HG03520 (cell line): ENCODE results near the gene MYO3B.
"Not testable (repeated sequence)": the region's sequence is repeated elsewhere in the genome, so short reads cannot be mapped to it uniquely, and the experiment has no call there.

Source experiments
- ATAC-seq: cut with Tn5 transposase; IDR thresholded peaks from one replicate; pipeline ENCODE4 v1.9.1; 2021; ENCODE audit warnings: mild to moderate bottlenecking, moderate library complexity; ENCODE audit not compliant: unreplicated experiment

MYO3B gene

DNA sequence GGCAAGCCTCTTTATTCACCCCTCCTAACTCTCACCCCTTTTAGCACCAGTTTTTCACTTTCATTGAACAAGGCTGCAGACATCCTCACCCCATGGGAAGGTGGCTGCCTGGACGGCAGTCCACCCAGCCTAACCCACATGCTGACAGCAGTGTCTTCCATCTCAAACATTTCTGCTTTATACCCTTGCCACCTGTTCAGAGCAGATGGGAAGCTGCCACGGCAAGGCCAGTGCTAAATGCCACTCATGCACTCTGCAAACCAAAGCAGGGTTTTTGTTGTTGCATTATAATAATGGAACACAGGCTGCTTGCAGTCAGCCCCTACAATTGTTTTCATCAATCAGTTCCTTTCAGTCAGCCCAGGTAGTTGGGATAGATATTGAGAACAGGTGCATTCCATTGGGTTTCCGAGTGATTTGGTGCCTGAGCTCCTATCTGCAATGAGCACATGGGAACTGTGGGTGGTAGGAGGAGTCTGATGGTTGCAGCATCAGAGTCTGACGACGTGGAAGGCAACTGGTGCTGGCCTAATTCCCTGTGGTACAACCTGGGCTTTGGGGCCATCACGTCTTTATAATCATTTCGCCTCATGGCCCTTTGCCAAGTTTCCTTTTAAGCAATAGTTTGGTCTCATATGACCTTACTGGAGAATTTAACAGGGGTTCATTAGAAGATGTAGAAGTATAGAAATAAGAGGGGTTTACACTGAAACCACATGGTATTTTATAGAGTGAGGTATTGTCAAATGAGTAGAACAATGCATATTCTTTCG is 284.7 kb downstream of the MYO3B start:
- ATAC-seq: no peak

GRCh38 chr2:170463206-170463537 is 285.2 kb downstream of the MYO3B start:
- ATAC-seq: no peak

GRCh38 chr2:170464268-170464667 is 286.3 kb downstream of the MYO3B start:
- no peak for ATAC-seq

DNA sequence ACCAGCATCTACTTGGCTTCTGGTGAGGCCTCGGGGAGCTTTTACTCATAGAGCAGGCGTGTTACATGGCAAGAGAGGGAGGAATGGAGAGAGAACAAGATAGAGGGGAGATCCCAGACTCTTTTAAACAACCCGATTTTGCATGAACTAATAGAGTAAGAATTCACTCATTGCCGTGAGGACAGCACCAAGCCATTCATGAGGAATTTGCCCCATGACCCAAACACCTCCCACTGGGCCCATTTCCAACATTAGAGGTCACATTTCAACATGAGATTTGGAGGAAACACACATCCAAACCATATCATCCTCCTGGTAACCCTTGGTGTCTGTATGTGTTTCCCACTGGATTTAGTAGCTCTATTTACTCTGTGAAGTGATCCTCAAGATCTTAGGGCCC is 287.3 kb downstream of the MYO3B start:
- ATAC-seq: no peak

DNA sequence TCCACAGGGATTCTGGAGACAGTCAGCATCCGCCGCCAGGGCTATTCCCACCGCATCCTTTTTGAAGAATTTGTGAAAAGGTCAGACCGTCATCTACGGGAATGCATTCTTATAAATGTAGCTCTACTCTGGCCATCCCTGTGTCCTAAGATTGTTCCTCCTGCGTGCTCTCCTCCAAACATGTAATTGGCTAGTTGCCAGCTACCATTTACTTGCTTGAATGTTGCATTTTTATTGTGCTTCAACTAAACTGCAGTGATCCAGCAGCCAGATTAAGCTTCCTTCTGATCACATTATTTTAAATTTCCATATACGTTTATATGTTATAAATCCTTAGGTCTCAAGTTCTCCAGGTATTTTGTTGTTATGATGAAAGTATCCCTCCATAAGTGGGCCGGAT is 288.7 kb downstream of the MYO3B start:
- ATAC-seq: no peak

DNA sequence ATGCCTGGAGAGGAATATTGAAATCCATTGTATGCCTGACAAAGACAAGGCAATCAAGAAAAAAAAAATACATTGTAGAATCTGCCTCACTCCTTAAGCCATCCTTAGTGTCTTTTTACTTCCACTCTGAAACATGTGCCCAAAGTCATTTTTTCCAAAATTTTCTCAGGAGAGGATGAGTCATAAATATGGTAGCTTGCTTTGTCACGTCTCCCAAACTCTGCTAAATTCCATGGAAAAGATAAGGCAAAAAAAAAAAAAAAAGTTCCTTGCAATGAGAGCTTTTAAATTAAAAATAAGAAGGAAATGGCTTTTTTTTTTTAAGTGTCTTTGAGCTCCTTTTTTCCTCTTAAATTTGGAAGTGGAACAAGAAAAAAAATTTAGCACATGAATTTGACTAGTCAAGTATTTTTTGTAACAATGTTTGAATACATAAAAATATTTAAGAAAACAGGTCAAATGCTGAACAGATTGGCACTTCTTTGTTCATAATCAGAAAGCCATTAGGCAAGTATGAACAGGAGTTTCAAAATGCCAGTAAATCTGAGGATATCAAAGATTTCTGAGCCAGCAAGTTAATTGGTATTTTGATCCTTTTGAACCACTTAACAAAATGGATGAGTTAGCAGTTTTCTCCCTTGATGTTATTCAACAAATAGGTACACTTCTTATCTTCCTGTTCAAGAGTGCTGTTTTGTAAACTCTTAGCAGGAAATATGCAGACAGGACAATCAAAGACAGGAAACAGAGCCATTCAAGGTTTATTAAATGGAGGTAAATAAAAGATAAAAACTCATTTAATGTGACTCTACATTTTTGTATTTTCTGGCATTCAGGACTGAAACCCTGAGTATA is 289.8 kb downstream of the MYO3B start:
- ATAC-seq: no peak

DNA sequence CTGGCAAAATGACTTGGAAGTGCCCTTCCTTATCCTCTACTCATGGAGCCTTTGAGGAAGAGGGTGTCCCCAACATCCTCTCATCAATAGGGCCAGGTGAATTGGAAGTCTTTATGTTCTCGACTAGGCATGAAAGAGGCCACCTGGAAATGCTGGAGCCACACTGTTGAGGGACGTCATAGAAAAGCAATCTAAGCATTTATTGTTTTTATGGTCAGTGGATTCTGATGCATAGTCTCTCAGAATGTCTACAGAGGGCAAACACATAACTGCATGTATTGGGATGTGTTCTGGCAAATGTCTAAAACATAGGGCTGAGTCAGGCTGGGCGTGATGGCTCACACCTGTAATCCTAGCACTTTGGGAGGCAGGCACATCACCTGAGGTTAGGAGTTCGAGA is 290.6 kb downstream of the MYO3B start:
- no peak for ATAC-seq

DNA sequence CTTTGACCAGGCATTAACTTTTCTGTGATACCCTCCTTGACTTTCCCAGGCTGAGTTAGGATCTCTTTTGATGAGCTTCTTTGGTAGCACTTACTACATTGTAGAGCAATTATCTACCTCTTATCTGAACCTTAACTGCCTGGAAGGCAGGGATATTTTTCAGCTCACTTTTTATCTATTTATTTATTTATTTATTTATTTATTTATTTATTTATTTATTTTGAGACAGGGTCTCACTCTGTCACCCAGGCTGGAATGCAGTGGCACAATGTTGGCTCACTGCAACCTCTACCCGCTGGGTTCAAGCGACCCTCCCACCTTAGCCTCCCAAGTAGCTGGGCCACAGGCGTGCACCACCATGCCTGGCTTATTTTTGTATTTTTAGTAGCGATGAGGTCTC is 294.6 kb downstream of the MYO3B start:
- not testable (repeated sequence) for ATAC-seq

- no peak for ATAC-seq
Observed at GRCh38 chr2:170475878-170476277, 297.9 kb downstream of the MYO3B start.

GRCh38 chr2:170477630-170478029 is 299.7 kb downstream of the MYO3B start:
- no peak for ATAC-seq

DNA sequence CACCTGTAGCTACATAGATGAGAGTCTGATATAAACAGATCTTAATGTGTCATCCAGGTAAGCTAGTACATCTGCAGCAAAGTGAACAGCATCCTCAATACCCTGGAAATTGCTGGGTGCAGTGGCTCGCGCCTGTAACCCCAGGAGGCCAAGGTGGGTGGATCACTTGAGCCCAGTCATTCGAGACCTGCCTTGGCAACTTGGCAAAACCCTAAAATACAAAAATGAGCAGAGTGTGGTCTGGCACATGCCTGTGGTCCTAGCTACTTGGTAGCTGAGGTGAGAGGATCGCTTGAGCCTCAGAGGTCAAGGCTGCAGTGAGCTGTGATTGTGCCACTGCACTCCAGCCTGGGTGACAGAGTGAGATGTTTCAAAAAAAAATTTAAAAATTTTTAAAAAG is 303.3 kb downstream of the MYO3B start:
- ATAC-seq: no peak

DNA sequence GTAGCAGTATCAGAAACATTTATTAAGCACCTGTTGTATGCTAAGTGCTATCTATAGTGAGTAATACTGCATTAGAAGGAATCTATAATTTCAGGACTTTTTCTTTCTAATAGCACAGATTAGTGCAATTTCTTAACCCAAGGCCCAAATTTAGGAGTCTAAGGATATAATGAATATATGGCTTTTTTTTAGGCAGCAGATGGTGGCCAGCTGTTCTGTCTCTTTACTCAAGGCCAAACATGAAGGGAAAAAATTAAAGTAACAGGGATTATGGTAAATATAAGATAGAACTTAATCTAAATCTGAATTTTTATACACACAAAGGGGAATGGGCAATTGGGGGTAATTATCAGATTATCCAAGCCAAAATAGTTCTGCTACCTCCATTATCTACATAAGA is 306.6 kb downstream of the MYO3B start:
- no peak for ATAC-seq

- no peak for ATAC-seq
Observed at GRCh38 chr2:170485254-170486026, 307.5 kb downstream of the MYO3B start.

DNA sequence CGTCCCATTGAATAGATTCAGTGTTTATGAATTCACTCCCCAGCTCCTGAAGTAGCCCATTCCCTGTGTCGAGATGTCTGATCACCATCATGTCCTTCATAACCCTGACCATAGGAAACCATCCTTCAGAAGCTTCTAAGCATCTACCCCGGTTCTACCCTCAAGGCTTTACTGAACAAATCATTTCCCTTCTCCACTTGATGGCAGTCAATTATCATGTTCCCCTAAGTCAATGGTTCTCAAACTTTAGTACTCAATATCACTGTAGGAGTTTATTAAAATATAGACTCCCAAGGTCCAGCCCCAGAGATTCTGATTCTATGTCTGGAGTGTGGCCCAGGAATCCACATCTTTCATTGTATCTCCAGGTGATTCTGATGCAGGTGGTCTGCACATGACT is 308.8 kb downstream of the MYO3B start:
- ATAC-seq: no peak

- no peak for ATAC-seq
Observed at GRCh38 chr2:170488807-170489206, 310.9 kb downstream of the MYO3B start.

GRCh38 chr2:170492010-170492409 is 314.1 kb downstream of the MYO3B start:
- no peak for ATAC-seq

- no peak for ATAC-seq
Observed at GRCh38 chr2:170493426-170494097, 315.6 kb downstream of the MYO3B start.

DNA sequence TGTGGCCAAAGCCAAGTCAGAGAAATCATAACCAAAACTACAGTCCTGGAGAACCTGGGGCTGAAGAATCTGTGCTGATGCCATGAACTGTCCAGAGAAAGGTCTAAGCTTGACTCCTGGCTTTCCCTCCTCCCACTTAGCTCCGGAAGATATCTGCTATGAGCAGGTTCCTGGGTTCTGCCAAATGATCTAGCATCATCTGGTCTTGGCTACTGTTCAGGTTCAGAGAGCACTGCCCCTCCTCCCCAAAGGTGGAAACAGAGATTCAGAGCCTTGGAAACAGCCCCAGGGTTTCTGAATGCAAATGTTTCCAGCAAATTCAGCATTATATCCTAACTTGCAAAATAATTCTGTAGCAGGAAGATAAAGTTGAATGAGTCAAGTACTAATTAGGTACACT is 317.9 kb downstream of the MYO3B start:
- no peak for ATAC-seq

- ATAC-seq: no peak
Observed at GRCh38 chr2:170498619-170499018, 320.7 kb downstream of the MYO3B start.

GRCh38 chr2:170500104-170500503 is 322.2 kb downstream of the MYO3B start:
- no peak for ATAC-seq

DNA sequence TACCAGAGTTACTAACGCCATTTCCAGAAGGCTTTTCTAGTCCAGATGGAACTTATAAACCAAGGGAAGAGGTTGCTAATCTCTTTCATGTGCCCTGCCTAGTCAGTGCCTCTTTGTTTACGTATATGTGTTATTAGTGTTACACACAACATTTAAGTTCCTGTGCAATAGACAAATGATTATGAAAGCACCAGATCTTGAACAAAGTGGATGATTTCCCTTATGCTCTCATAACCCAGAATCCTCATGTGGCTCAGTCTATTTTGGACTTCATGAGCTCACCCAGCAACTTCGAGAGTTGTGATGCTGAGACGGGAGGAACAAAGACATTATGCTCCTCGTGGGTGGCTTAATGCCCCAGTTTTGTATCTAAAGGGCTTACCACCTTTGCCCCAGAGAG is 322.8 kb downstream of the MYO3B start:
- no peak for ATAC-seq
